NCI-H1105 treated with DMSO at 0.1 percent for 48 hours (cell line): ENCODE results near the gene SLC12A6.
"Not testable (repeated sequence)": the region's sequence is repeated elsewhere in the genome, so short reads cannot be mapped to it uniquely, and the experiment has no call there.

ENCODE experiments used
- DNase-seq: peaks from one replicate; lab custom pipeline; 2025; lab: John Stamatoyannopoulos, UW

SLC12A6 gene

GRCh38 chr15:34357653-34358052 is 20.1 kb upstream of the SLC12A6 start:
- DNase-seq: no peak

DNA sequence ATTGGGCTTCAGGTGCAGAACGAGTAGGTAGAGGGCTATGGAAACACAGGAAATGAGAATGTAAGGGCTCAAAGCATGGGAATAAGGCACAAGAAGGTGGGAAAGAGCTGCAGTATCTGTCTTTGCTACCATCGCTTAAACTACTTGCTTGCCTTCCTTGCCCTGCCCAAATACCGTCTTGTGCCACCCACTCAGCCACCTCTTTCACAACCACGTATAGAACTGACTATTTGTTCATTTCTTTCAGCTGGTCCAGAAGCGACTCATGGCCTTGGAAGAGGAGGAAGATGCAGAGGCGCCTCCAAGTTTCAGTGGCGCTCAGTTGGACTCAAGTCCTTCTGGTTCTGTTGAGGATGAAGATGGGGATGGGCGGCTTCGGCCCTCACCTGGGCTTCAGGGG is 17.7 kb upstream of the SLC12A6 start:
- no peak for DNase-seq

DNA sequence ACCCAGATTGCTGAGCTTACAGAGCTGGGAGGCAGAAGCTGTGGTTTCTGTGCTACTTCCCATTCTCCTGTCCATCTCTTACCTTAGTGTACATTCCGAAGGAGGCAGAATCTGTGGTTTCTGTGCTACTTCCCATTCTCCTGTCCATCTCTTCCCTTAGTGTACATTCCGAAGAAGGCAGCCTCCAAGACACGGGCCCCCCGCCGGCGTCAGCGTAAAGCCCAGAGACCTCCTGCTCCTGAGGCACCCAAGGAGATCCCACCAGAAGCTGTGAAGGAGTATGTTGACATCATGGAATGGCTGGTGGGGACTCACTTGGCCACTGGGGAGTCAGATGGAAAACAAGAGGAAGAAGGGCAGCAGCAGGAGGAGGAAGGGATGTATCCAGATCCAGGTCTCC is 16.7 kb upstream of the SLC12A6 start:
- no peak for DNase-seq

GRCh38 chr15:34353627-34354026 is 16.0 kb upstream of the SLC12A6 start:
- DNase-seq: no peak

GRCh38 chr15:34352996-34353395 is 15.4 kb upstream of the SLC12A6 start:
- DNase-seq: not testable (repeated sequence)

GRCh38 chr15:34349769-34350168 is 12.2 kb upstream of the SLC12A6 start:
- DNase-seq: no peak

- no peak for DNase-seq
Measured at GRCh38 chr15:34348735-34349300, 11.2 kb upstream of the SLC12A6 start.

- DNase-seq: no peak
Measured at GRCh38 chr15:34347951-34348638, 10.5 kb upstream of the SLC12A6 start.

- peak; percentile 79 for DNase-seq
Measured at GRCh38 chr15:34342737-34343575, 5.4 kb upstream of the SLC12A6 start, which contains the start of the genes NOP10 and NUTM1. Gene NOP10 (minus strand): TSS chr15:34343136. CDS start chr15:34343073, 63 bp downstream. Gene NUTM1 (plus strand): TSS chr15:34343315. CDS start chr15:34343697, 382 bp downstream.

- DNase-seq: not testable (repeated sequence)
Measured at GRCh38 chr15:34342213-34342736, 4.7 kb upstream of the SLC12A6 start.

- no peak for DNase-seq
Measured at GRCh38 chr15:34341381-34342212, 4.0 kb upstream of the SLC12A6 start.

GRCh38 chr15:34339946-34340345 is 2.4 kb upstream of the SLC12A6 start:
- DNase-seq: no peak

DNA sequence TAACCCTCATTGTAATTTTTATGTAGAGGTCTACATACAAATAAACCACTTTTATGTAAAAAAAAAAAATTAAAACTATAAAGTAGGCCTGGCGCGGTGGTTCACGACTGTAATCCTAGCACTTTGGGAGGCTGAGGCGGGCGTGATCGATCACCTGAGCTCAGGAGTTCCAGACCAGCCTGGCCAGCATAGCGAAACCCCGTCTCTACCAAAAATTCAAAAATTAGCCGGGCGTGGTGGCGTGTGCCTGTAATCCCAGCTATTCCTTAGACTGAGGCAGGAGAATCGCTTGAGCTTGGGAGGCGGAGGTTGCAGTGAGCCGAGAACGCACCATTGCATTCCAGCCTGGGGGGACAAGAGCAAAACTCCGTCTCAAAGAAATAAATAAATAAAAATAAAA is 766 bp upstream of the SLC12A6 start:
- no peak for DNase-seq

DNA sequence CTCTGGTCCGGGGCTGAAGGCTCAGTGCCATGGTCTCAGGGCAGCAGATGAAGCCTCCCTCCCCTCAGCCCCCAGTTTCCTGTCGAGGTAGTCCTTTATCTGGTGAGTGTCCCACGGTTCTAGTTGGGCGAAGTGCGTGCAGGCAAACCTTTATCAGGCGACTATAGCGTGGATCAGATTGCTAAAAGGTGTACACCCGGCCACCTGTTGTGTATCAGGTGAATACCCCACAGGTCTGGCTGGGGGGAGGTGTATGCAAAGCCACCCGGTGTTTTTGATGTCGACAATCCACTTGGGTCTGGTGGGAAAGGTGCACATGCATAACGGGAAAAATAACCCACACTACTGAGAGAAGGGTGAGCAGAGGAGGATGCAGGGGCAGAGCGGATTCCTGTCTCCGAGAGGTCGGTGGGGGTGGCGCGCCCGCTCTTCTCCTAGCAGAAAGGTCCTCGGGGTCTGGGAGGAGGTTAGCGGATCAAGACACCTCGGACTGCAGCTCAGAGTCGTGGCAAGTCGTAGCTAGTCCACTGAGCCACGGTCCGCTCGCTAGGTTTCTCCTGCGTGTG is 507 bp downstream of the SLC12A6 start:
- peak; percentile 24 for DNase-seq

GRCh38 chr15:34336231-34336990 is 1.2 kb downstream of the SLC12A6 start:
- DNase-seq: no peak

GRCh38 chr15:34335176-34336032 is 2.2 kb downstream of the SLC12A6 start:
- no peak for DNase-seq

DNA sequence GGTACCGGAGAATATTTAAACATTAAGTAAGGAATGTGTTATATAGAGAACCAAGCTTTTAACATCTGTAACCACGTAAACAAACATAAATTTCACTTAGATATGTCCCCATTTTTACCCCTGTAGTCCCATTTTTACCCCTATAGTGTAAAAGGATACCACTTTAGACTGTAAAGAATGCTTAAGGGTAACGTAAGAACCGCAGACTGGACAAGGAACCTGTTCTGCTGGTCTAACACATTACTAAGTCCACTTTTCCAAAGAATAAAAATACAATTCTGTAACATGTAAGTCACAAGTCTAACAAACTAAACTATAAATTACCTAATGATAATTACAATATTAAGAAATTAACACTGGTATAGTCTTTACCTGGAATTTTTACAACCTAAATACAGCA is 2.9 kb downstream of the SLC12A6 start:
- no peak for DNase-seq

GRCh38 chr15:34332553-34333120 is 4.9 kb downstream of the SLC12A6 start:
- no peak for DNase-seq

DNA sequence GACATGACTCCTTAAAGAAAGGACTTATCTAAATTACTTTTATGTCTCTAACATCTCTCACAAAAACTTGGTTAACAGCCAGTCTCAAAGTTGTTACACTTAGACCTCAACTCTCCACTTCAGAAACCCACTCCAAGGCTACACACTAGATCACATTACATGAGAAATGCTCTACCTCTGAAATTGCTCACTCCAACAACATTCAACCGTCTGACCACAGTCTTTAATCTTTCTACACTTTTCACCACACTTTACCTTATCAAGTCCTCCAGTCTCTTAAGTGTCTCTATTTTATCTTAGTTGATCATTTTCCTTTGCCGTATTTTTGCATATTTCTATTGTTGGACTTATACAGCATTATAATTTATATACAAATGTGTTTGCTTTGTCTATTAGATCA is 5.8 kb downstream of the SLC12A6 start:
- DNase-seq: no peak
